GM12878 (cell line): ENCODE measurements around the gene TMEM255B. TPM values are rescaled to one million over a fixed set of nuclear protein-coding genes. Genes with fewer than 3 reads are reported as not detected.
A peak's percentile ranks its signal among the peaks of the same experiment; 100 is the strongest.

ENCODE experiments used
- ATAC-seq: fragments of 200-7000 bp; cut with Tn5 transposase; 3 replicates; pipeline ENCODE4 v1.9.1; 2020; ENCODE audit warnings: mild to moderate bottlenecking, moderate library complexity
- BruUV-seq: library from RNA; stranded (reverse); fragments of 400-500 nt; replicated peaks from 2 replicates; lab custom pipeline; 2021; lab: Mats Ljungman, UMichigan
- CTCF ChIA-PET: fragments of 300-600 bp; sonication (Branson Sonifier 250); formaldehyde crosslinking; extraction: SDS; loops from one replicate; lab custom pipeline; 2021; ENCODE audit warnings: inconsistent platforms; lab: Yijun Ruan, JAX
- POLR2A ChIA-PET: fragments of 350-600 bp; formaldehyde crosslinking; extraction: SDS; loops from one replicate; lab custom pipeline; 2021; ENCODE audit warnings: inconsistent platforms; lab: Charles Lee
- RAD21 ChIA-PET: fragments of 300-600 bp; sonication (Branson Sonifier 250); formaldehyde crosslinking; loops from one replicate; lab custom pipeline; 2023; ENCODE audit warnings: antibody characterized with exemption; ENCODE audit not compliant: unreplicated experiment; lab: Charles Lee
- SMC1A ChIA-PET: fragments of 300-600 bp; sonication (Branson Sonifier 250); formaldehyde crosslinking; loops from one replicate; lab custom pipeline; 2023; ENCODE audit not compliant: unreplicated experiment, uncharacterized antibody; lab: Charles Lee
- DNase-seq: peaks from one replicate; pipeline ENCODE4 v3.0.0-alpha.2; 2011; ENCODE audit warnings: low read depth, low spot score
- FAIRE-seq: peaks from 3 replicates; lab custom pipeline; 2011; peaks lifted over from hg19 to GRCh38; lab: Jason Lieb, UNC
- H2AFZ ChIP-seq: 2 replicates; pipeline ENCODE4 v1.6.0; 2011; ENCODE audit warnings: low read depth, low read length, control low read depth; ENCODE audit not compliant: control insufficient read depth
- H3K27ac ChIP-seq: 2 replicates; pipeline ENCODE4 v1.5.1; 2011; ENCODE audit warnings: control low read depth; ENCODE audit not compliant: control insufficient read depth, insufficient read depth
- H3K27me3 ChIP-seq, 2 experiments: replicated peaks in 1 of 2; 2 replicates each; pipeline versions ENCODE4 v1.6.0 to v1.6.1; 2011; ENCODE audit warnings: low read length in 1 of 2; ENCODE audit not compliant: control insufficient read depth in 2 of 2, insufficient read depth in 2 of 2
- H3K36me3 ChIP-seq, 2 experiments: 2 replicates each; pipeline ENCODE4 v1.5.1; 2011; ENCODE audit warnings: low read length in 1 of 2; ENCODE audit not compliant: control insufficient read depth in 2 of 2, insufficient read depth in 2 of 2
- H3K4me1 ChIP-seq: 2 replicates; pipeline ENCODE4 v1.6.1; 2011; ENCODE audit warnings: mild to moderate bottlenecking, low read length, moderate library complexity, mixed read lengths; ENCODE audit not compliant: control insufficient read depth, insufficient read depth
- H3K4me2 ChIP-seq: 2 replicates; pipeline ENCODE4 v1.6.0; 2011; ENCODE audit warnings: control low read depth; ENCODE audit not compliant: control insufficient read depth, insufficient read depth
- H3K4me3 ChIP-seq: fragments of 200-600 bp; sonication (generic); 2 replicates; pipeline ENCODE4 v1.5.1; 2016
- H3K79me2 ChIP-seq: 2 replicates; pipeline ENCODE4 v1.6.0; 2011; ENCODE audit warnings: low read length; ENCODE audit not compliant: control insufficient read depth, insufficient read depth
- H3K9ac ChIP-seq: 2 replicates; pipeline ENCODE4 v1.8.0; 2011; ENCODE audit warnings: low read length, control low read depth, mixed read lengths; ENCODE audit not compliant: control insufficient read depth, insufficient read depth
- H3K9me3 ChIP-seq: replicated peaks from 3 replicates; pipeline ENCODE4 v1.5.1; 2011; ENCODE audit warnings: mild to moderate bottlenecking, low read length; ENCODE audit not compliant: control insufficient read depth, insufficient read depth
- H4K20me1 ChIP-seq: 2 replicates; pipeline ENCODE4 v1.6.0; 2011; ENCODE audit not compliant: control insufficient read depth, insufficient read depth
- CBFB ChIP-seq: IDR thresholded peaks from 2 replicates; pipeline ENCODE4 v1.6.1; 2016; ENCODE audit warnings: antibody characterized with exemption, low read depth
- CREM ChIP-seq: IDR thresholded peaks from 2 replicates; pipeline ENCODE4 v1.6.1; 2014; ENCODE audit warnings: antibody characterized with exemption, low read depth
- HDAC6 ChIP-seq: fragments of 200-600 bp; sonication (generic); IDR thresholded peaks from one replicate; pipeline ENCODE4 v1.8.0; 2017; ENCODE audit warnings: antibody characterized with exemption; ENCODE audit not compliant: unreplicated experiment
- MTA2 ChIP-seq: fragments of 450-650 bp; IDR thresholded peaks from 2 replicates; pipeline ENCODE4 v1.6.1; 2016; ENCODE audit warnings: low read depth, mild to moderate bottlenecking, moderate library complexity
- NFIC ChIP-seq: IDR thresholded peaks from 2 replicates; pipeline ENCODE4 v1.6.1; 2012; ENCODE audit warnings: low read depth, mild to moderate bottlenecking, inconsistent platforms, low read length, moderate library complexity
- POLR2AphosphoS5 ChIP-seq: IDR thresholded peaks from 2 replicates; pipeline ENCODE4 v1.6.1; 2011; ENCODE audit warnings: mild to moderate bottlenecking, low read length, inconsistent platforms
- SIN3A ChIP-seq: IDR thresholded peaks from 2 replicates; pipeline ENCODE4 v1.6.1; 2012; ENCODE audit warnings: low read depth, low read length, improper control_type of control experiment
- ZNF24 ChIP-seq: fragments of 450-650 bp; IDR thresholded peaks from 2 replicates; pipeline ENCODE4 v1.6.1; 2017; ENCODE audit warnings: antibody characterized with exemption, mild to moderate bottlenecking
- WGBS: methylation state at CpG from one replicate; pipeline ENCODE4 v1.1.6; 2016; ENCODE audit warnings: low lambda C conversion rate; ENCODE audit not compliant: insufficient replicate concordance, insufficient coverage; ENCODE audit errors: missing lambda C conversion rate; 5-methylcytosine and 5-hydroxymethylcytosine counted together
- in situ Hi-C: fragments of 300-500 bp; cut with MboI; formaldehyde crosslinking; loops from 9 replicates; pipeline ENCODE4 v1.14.3; 2018; ENCODE audit warnings: mixed read lengths
- intact Hi-C: fragments of 100-400 bp; cut with micrococcal nuclease; formaldehyde crosslinking; loops from one replicate; pipeline ENCODE4 v1.14.2; 2022; ENCODE audit not compliant: unreplicated experiment
- polyA plus RNA-seq, 11 experiments: library from polyadenylated mRNA; depleted of rRNA in 4 of 11; unstranded in 6 of 11; stranded (reverse) in 5 of 11; fragments of >200 nt; fragmentation: Nextera tagmentation in 4 of 11; fragmentation: Illumina TruSeq in 1 of 11; extraction: Ambion mirVana in 4 of 11; extraction: Trizol in 1 of 11; gene quantifications; 1 replicate in 1 of 11; 2 replicates in 10 of 11; pipeline versions ENCODE4 v1.2.1 to v1.2.3, GENCODE V29; 2011 to 2016; ENCODE audit warnings: inconsistent platforms in 2 of 11, missing spikeins in 2 of 11, low read depth in 1 of 11
- total RNA-seq, 4 experiments: library from RNA; depleted of rRNA in 3 of 4; stranded (reverse); fragments of >200 nt in 3 of 4; fragmentation: Illumina TruSeq in 1 of 4; extraction: Trizol in 1 of 4; gene quantifications; 2 replicates each; pipeline versions ENCODE4 v1.2.1 to v1.2.3, GENCODE V29; 2013 to 2021
- TF ChIP-seq, protein P1 (sequence below): IDR thresholded peaks from 2 replicates; pipeline ENCODE4 v1.6.1; 2011; ENCODE audit warnings: borderline replicate concordance, low read depth, mild to moderate bottlenecking, moderate library complexity, low read length; ENCODE audit not compliant: insufficient read depth, poor library complexity, severe bottlenecking
- TF ChIP-seq, protein P2 (sequence below): fragments of 450-650 bp; IDR thresholded peaks from 2 replicates; pipeline ENCODE4 v1.6.1; 2018; ENCODE audit warnings: borderline replicate concordance, mild to moderate bottlenecking; ENCODE audit not compliant: partially characterized antibody
- TF ChIP-seq, protein P3 (sequence below): fragments of 150-350 bp; IDR thresholded peaks from 2 replicates; pipeline ENCODE4 v1.6.1; 2014; ENCODE audit warnings: mild to moderate bottlenecking, low read depth, low read length

The TMEM255B gene
- total and polyA plus RNA-seq, 10 of the 15 experiments (the other 5 are each of a cell fraction or from before 2014, with no cell fraction given), result 0.04 to 0.62 (median 0.13) TPM; not detected in 3

DNA sequence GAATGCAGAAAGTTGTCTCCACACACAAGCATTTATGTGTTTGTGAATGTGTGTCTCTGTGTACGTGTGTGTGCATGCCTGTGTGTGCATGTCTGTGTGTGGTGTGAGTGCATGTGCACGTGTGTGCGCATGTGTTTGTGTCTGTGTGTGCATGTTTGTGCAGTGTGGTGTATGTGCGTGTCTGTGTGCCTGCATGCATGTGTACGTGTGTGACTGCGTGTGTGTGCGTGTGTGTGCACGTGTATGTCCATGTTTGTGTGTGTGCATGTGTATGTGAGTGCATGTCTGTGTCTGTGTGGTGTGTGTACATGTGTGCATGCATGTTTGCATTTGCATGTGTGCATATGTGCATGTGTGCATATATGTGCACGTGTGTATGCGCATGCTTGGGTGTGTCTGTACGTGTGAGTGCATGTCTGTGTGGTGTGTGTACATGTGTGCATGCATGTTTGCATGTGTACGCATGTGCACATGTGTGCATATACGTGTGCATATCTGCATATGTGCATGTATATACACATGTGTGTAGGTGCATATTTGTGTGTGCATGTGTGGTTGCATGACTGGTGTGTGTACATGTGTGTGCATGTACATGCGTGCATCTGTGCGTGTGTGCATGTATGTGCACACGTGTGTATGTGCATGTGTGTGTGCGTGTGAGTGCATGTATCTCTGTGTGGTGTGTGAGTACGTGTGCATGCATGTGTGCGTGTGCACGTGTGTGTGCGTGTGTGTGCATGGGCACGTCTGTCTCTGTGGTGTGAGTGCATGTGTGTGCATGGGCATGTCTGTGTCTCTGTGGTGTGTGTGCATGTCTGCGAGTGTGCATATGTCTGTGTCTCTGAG, 8.2 kb upstream of the TMEM255B start (continued):
- TF ChIP-seq, protein P1, sequence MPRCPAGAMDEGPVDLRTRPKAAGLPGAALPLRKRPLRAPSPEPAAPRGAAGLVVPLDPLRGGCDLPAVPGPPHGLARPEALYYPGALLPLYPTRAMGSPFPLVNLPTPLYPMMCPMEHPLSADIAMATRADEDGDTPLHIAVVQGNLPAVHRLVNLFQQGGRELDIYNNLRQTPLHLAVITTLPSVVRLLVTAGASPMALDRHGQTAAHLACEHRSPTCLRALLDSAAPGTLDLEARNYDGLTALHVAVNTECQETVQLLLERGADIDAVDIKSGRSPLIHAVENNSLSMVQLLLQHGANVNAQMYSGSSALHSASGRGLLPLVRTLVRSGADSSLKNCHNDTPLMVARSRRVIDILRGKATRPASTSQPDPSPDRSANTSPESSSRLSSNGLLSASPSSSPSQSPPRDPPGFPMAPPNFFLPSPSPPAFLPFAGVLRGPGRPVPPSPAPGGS, result peak; percentile 26
- TF ChIP-seq, all 136 proteins: peak for 2

DNA sequence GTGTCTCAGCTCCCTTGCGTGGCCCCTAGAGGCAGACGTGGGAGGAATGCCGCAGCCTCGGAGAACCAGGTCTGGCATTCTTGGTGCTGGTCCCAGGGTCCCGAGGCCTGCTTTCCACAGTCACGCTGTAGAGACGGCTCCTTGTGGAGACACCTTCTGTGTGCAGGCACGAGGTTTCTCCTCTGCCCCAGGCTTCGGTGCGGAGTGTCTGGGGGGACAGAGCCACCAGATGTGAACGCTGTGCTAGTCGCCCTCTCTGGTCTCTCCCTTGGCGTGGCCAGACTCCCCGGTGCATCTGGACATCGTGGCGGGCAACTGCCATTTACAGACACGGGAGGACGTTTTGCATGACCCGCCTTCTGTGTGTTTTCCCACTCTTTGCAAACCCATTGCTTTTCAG, 7.5 kb upstream of the TMEM255B start:
- TF ChIP-seq, protein P2, sequence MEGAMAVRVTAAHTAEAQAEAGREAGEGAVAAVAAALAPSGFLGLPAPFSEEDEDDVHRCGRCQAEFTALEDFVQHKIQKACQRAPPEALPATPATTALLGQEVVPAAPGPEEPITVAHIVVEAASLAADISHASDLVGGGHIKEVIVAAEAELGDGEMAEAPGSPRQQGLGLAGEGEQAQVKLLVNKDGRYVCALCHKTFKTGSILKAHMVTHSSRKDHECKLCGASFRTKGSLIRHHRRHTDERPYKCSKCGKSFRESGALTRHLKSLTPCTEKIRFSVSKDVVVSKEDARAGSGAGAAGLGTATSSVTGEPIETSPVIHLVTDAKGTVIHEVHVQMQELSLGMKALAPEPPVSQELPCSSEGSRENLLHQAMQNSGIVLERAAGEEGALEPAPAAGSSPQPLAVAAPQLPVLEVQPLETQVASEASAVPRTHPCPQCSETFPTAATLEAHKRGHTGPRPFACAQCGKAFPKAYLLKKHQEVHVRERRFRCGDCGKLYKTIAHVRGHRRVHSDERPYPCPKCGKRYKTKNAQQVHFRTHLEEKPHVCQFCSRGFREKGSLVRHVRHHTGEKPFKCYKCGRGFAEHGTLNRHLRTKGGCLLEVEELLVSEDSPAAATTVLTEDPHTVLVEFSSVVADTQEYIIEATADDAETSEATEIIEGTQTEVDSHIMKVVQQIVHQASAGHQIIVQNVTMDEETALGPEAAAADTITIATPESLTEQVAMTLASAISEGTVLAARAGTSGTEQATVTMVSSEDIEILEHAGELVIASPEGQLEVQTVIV, result no peak
- no peak for TF ChIP-seq CREM
- no peak for TF ChIP-seq SIN3A
- TF ChIP-seq POLR2AphosphoS5, result no peak
- TF ChIP-seq ZNF24, result no peak
- TF ChIP-seq, protein P3, sequence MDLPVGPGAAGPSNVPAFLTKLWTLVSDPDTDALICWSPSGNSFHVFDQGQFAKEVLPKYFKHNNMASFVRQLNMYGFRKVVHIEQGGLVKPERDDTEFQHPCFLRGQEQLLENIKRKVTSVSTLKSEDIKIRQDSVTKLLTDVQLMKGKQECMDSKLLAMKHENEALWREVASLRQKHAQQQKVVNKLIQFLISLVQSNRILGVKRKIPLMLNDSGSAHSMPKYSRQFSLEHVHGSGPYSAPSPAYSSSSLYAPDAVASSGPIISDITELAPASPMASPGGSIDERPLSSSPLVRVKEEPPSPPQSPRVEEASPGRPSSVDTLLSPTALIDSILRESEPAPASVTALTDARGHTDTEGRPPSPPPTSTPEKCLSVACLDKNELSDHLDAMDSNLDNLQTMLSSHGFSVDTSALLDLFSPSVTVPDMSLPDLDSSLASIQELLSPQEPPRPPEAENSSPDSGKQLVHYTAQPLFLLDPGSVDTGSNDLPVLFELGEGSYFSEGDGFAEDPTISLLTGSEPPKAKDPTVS, result no peak
- no peak for TF ChIP-seq MTA2
- TF ChIP-seq NFIC, result no peak
- TF ChIP-seq, protein P1, result no peak
- TF ChIP-seq CBFB, result no peak
- TF ChIP-seq HDAC6, result no peak
- no peak for ATAC-seq
- Histone ChIP-seq H3K4me2 (no peak overlapping the region), H3K27me3 (no peaks in the 10 kb centered on the region), H3K27ac (no peak overlapping the region), H3K9me3 (no peaks in the 10 kb centered on the region; the same call in 2 of the 3 replicates), H4K20me1 (no peaks in the 10 kb centered on the region), H3K9ac (no peak overlapping the region), H3K4me3 (no peak overlapping the region), H3K79me2 (no peaks in the 10 kb centered on the region), H3K36me3 (no peaks in the 10 kb centered on the region), H2AFZ (no peak overlapping the region), H3K4me1 (no peaks in the 10 kb centered on the region)
- ChIA-PET CTCF (no interaction called here), POLR2A (no interaction called here), SMC1A (no interaction called here), RAD21 (no interaction called here)
- no peak for FAIRE-seq
- in situ Hi-C loops (no loop called here), intact Hi-C loops (no loop called here)
- no TSS peak for BruUV-seq
- no peak for DNase-seq
- WGBS, result 89% methylated on average over 19 of the region's 19 CpGs
